Effector memory CD4-positive, alpha-beta T cell (primary cell): Measurements from ENCODE around the gene LGI2.

Source experiments
- DNase-seq, 3 donors: peaks; one replicate each; pipeline ENCODE4 v3.0.0-alpha.2; 2020
- H3K27ac ChIP-seq: 2 replicates; pipeline ENCODE4 v1.7.0; 2013; ENCODE audit warnings: mild to moderate bottlenecking, low read length, moderate library complexity; ENCODE audit not compliant: insufficient read depth, poor library complexity, severe bottlenecking
- H3K27me3 ChIP-seq: replicated peaks from 2 replicates; pipeline ENCODE4 v1.7.0; 2013; ENCODE audit warnings: mild to moderate bottlenecking, low read length; ENCODE audit not compliant: insufficient read depth, control insufficient read depth, poor library complexity, severe bottlenecking
- H3K36me3 ChIP-seq: 2 replicates; pipeline ENCODE4 v1.7.0; 2013; ENCODE audit warnings: mild to moderate bottlenecking, low read length, moderate library complexity; ENCODE audit not compliant: control insufficient read depth, insufficient read depth
- H3K4me1 ChIP-seq: 2 replicates; pipeline ENCODE4 v1.7.0; 2013; ENCODE audit warnings: low read length, mild to moderate bottlenecking; ENCODE audit not compliant: control insufficient read depth, insufficient read depth, poor library complexity, severe bottlenecking
- H3K4me3 ChIP-seq: 2 replicates; pipeline ENCODE4 v1.7.0; 2013; ENCODE audit warnings: low read length, low read depth, mild to moderate bottlenecking; ENCODE audit not compliant: insufficient read depth, poor library complexity, severe bottlenecking
- H3K9me3 ChIP-seq: 2 replicates; pipeline ENCODE4 v1.7.0; 2013; ENCODE audit warnings: mild to moderate bottlenecking, low read length, moderate library complexity; ENCODE audit not compliant: control insufficient read depth

The LGI2 gene

DNA sequence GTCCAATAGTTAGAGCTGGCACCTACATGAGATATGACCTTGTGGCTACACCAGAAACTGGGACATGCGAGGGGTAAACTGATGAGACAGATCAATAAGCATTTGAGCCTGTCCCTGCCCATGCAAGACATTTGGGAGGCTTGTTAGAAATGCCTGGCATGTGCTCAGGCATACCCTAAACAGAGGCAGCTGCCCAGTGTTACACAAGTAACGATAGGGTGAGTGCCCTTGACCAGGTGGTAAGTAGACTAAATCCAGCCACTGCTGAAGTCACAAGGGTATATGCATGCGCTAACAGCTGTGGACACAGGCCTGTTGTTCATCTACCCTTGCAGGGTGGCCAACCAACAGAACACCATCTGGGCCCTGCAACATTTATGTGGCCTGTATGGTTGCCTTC, 61.8 kb downstream of the LGI2 start:
- Histone ChIP-seq H3K4me1 (no peaks in the 10 kb centered on the region), H3K27me3 (no peaks in the 10 kb centered on the region), H3K4me3 (no peak overlapping the region), H3K36me3 (no peaks in the 10 kb centered on the region), H3K9me3 (peaks cover 9% of the 10 kb centered on the region), H3K27ac (no peak overlapping the region)
- DNase-seq = no peak

DNA sequence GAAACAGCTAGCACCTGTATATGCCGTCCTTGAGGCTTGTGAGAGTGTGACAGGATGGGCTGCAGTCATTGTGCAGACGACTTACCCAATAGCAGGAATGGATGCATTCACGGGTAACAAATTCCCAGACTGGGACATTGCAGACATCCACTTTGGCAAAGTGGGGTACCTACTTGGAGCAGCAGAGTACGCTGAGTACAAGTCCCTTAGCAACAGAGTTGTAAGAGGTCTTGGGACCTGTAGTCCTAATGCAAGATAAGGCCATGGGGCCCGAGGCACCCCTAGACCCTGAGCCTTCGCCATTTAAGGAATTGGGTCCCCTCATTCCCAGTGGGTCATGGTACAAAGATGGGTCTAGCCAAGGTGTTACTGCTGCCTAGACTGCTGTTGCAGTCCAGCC, 62.5 kb downstream of the LGI2 start:
- DNase-seq = no peak
- Histone ChIP-seq H3K4me3 (no peak overlapping the region), H3K9me3 (peaks cover 9% of the 10 kb centered on the region), H3K4me1 (no peaks in the 10 kb centered on the region), H3K36me3 (no peaks in the 10 kb centered on the region), H3K27me3 (no peaks in the 10 kb centered on the region), H3K27ac (no peak overlapping the region)

GRCh38 chr4:24967346-24967745, 63.4 kb downstream of the LGI2 start:
- Histone ChIP-seq H3K27ac (no peak overlapping the region), H3K4me3 (no peak overlapping the region), H3K36me3 (no peaks in the 10 kb centered on the region), H3K27me3 (no peaks in the 10 kb centered on the region), H3K9me3 (peaks cover 9% of the 10 kb centered on the region), H3K4me1 (no peaks in the 10 kb centered on the region)
- DNase-seq = no peak

- Histone ChIP-seq H3K4me3 (no peak overlapping the region), H3K27ac (no peak overlapping the region), H3K4me1 (no peaks in the 10 kb centered on the region), H3K36me3 (no peaks in the 10 kb centered on the region), H3K9me3 (peaks cover 9% of the 10 kb centered on the region), H3K27me3 (no peaks in the 10 kb centered on the region)
- no peak for DNase-seq
These were observed 64.7 kb downstream of the LGI2 start for GRCh38 chr4:24966076-24966475.

DNA sequence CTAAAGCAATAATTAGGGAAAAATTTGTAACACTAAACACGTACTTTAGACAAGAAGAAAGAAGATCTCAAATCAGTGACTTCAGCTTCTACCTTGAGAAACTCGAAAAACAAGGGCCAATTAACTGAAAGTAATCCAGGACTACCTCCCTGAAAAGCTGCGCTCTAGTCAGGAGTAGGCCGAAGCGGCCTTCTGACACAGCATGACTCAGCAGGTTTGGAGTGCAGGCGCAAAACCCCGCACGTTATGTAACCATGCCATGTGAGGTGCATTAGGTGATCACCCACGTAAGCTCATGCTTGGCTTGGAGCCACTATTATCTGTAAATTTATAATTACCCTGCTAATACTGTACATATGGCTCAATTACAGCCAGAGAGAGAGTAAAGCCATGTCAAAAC, 65.1 kb downstream of the LGI2 start:
- H3K36me3 ChIP-seq = no peaks in the 10 kb centered on the region
- H3K27me3 ChIP-seq = no peaks in the 10 kb centered on the region
- H3K27ac ChIP-seq = no peak overlapping the region
- H3K9me3 ChIP-seq = peaks cover 9% of the 10 kb centered on the region
- no peaks in the 10 kb centered on the region for H3K4me1 ChIP-seq
- no peak overlapping the region for H3K4me3 ChIP-seq
- no peak for DNase-seq

DNA sequence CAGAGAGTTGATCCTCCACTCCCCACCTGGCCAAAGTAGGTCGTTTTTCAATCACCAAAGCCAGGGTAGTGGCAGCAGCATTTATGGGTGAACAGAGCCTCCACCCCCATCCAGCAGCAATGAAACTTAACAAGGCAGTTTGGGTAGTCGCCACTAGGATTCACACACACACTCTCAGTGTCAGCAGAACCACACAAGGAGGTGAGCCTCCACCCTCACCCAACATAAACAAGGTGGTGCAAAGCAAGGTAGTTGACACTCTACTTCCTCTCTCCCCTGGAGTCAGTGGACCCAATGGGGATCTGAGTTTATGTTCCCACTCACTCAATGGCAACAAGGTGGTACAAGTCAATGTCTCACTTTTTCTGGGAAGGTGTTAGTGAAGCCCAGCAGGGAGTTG, 67.5 kb downstream of the LGI2 start:
- Histone ChIP-seq H3K4me1 (no peaks in the 10 kb centered on the region), H3K27me3 (no peaks in the 10 kb centered on the region), H3K36me3 (no peaks in the 10 kb centered on the region), H3K4me3 (no peak overlapping the region), H3K27ac (no peak overlapping the region), H3K9me3 (peaks cover 9% of the 10 kb centered on the region)
- no peak for DNase-seq

DNA sequence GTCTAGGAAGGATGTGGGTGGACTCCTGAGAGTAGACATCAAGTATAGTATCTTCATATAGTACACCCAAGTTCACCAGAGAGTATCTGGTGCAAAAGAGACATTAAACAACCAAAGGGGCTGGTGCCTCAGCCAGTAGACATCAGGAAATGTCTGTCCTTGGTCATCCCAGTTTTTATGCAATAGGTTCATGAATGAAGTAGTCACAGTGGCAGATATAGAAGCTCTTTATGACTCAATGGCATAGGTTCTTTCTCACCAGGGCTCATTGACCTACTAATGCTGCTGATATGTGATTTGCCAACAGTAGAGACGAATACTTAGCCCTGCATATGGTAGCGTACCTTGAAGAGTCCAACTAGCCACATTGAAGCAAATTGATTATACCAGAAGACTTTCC, 72.9 kb downstream of the LGI2 start:
- no peak overlapping the region for H3K4me3 ChIP-seq
- no peaks in the 10 kb centered on the region for H3K27me3 ChIP-seq
- H3K36me3 ChIP-seq = no peaks in the 10 kb centered on the region
- no peaks in the 10 kb centered on the region for H3K4me1 ChIP-seq
- H3K9me3 ChIP-seq = no peaks in the 10 kb centered on the region
- DNase-seq = no peak
- H3K27ac ChIP-seq = no peak overlapping the region

- Histone ChIP-seq H3K27me3 (no peaks in the 10 kb centered on the region), H3K27ac (no peak overlapping the region), H3K4me1 (no peaks in the 10 kb centered on the region), H3K36me3 (no peaks in the 10 kb centered on the region), H3K4me3 (no peak overlapping the region), H3K9me3 (no peaks in the 10 kb centered on the region)
- no peak for DNase-seq
These were observed 74.0 kb downstream of the LGI2 start for GRCh38 chr4:24956763-24957162.

GRCh38 chr4:24956091-24956490, 74.7 kb downstream of the LGI2 start:
- Histone ChIP-seq H3K27me3 (no peaks in the 10 kb centered on the region), H3K9me3 (no peaks in the 10 kb centered on the region), H3K27ac (no peak overlapping the region), H3K4me1 (no peaks in the 10 kb centered on the region), H3K36me3 (no peaks in the 10 kb centered on the region), H3K4me3 (no peak overlapping the region)
- DNase-seq = no peak

- Histone ChIP-seq H3K27ac (no peak overlapping the region), H3K27me3 (no peaks in the 10 kb centered on the region), H3K9me3 (no peaks in the 10 kb centered on the region), H3K4me1 (no peaks in the 10 kb centered on the region), H3K36me3 (no peaks in the 10 kb centered on the region), H3K4me3 (no peak overlapping the region)
- no peak for DNase-seq
These were observed 78.1 kb downstream of the LGI2 start for GRCh38 chr4:24952667-24953066.

GRCh38 chr4:24949970-24950369, 80.8 kb downstream of the LGI2 start:
- no peak overlapping the region for H3K27ac ChIP-seq
- H3K4me1 ChIP-seq = no peaks in the 10 kb centered on the region
- no peaks in the 10 kb centered on the region for H3K27me3 ChIP-seq
- no peaks in the 10 kb centered on the region for H3K9me3 ChIP-seq
- H3K4me3 ChIP-seq = no peak overlapping the region
- DNase-seq = no peak
- no peaks in the 10 kb centered on the region for H3K36me3 ChIP-seq
